GM23338 (cell line): Measurements from ENCODE around the gene CCDC92. TPM values are rescaled to one million over a fixed set of nuclear protein-coding genes. Genes with fewer than 3 reads are reported as not detected.
A peak's percentile ranks its signal among the peaks of the same experiment; 100 is the strongest.

ENCODE experiments used
- ATAC-seq: fragments of 200-7000 bp; cut with Tn5 transposase; 3 replicates; pipeline ENCODE4 v1.9.1; 2020
- DNase-seq: peaks from one replicate; pipeline ENCODE4 v3.0.0-alpha.2; 2015; ENCODE audit warnings: low spot score
- H2AFZ ChIP-seq: fragments of 200-600 bp; sonication (generic); 2 replicates; pipeline ENCODE4 v1.8.0; 2016; ENCODE audit warnings: antibody characterized with exemption, mild to moderate bottlenecking, moderate library complexity
- H3F3A ChIP-seq: fragments of 200-600 bp; sonication (generic); replicated peaks from 2 replicates; pipeline ENCODE4 v1.8.0; 2017; ENCODE audit warnings: antibody characterized with exemption, mixed run types, low read depth
- H3K27ac ChIP-seq: fragments of 200-600 bp; sonication (generic); 2 replicates; pipeline ENCODE4 v1.6.1; 2016; ENCODE audit warnings: low read depth
- H3K27me3 ChIP-seq: fragments of 200-600 bp; sonication (generic); 2 replicates; pipeline ENCODE4 v1.8.0; 2016; ENCODE audit warnings: mild to moderate bottlenecking, mixed run types, moderate library complexity; ENCODE audit not compliant: insufficient read depth
- H3K36me3 ChIP-seq: fragments of 200-600 bp; sonication (generic); 2 replicates; pipeline ENCODE4 v1.8.0; 2016; ENCODE audit warnings: mild to moderate bottlenecking; ENCODE audit not compliant: insufficient read depth
- H3K4me1 ChIP-seq: fragments of 200-600 bp; sonication (generic); 2 replicates; pipeline ENCODE4 v1.8.0; 2016; ENCODE audit warnings: mild to moderate bottlenecking, moderate library complexity; ENCODE audit not compliant: insufficient read depth
- H3K4me2 ChIP-seq: fragments of 200-600 bp; sonication (generic); 2 replicates; pipeline ENCODE4 v1.7.1; 2017; ENCODE audit warnings: mixed run types
- H3K4me3 ChIP-seq: fragments of 200-600 bp; sonication (generic); 2 replicates; pipeline ENCODE4 v1.6.1; 2016; ENCODE audit warnings: mixed run types
- H3K79me2 ChIP-seq: fragments of 200-600 bp; sonication (generic); replicated peaks from 2 replicates; pipeline ENCODE4 v1.8.0; 2017; ENCODE audit warnings: mild to moderate bottlenecking; ENCODE audit not compliant: insufficient read depth
- H3K9me2 ChIP-seq: fragments of 200-600 bp; sonication (generic); 2 replicates; pipeline ENCODE4 v1.8.0; 2017; ENCODE audit not compliant: insufficient read depth
- H4K20me1 ChIP-seq: fragments of 200-600 bp; sonication (generic); replicated peaks from 2 replicates; pipeline ENCODE4 v1.8.0; 2017; ENCODE audit warnings: mild to moderate bottlenecking; ENCODE audit not compliant: insufficient read depth
- H3K27ac Mint-ChIP-seq: 2 replicates; pipeline ENCODE4 v1.8.0; 2020; ENCODE audit warnings: inconsistent platforms, mild to moderate bottlenecking, moderate library complexity, mixed read lengths
- H3K27me3 Mint-ChIP-seq: 3 replicates; pipeline ENCODE4 v1.8.0; 2022; ENCODE audit warnings: low read depth, mild to moderate bottlenecking, moderate library complexity, mixed read lengths, inconsistent platforms; ENCODE audit not compliant: insufficient read depth, poor library complexity
- H3K36me3 Mint-ChIP-seq: 3 replicates; pipeline ENCODE4 v1.8.0; 2021; ENCODE audit warnings: low read depth, mild to moderate bottlenecking, inconsistent platforms, moderate library complexity, mixed read lengths
- H3K4me1 Mint-ChIP-seq: 3 replicates; pipeline ENCODE4 v1.8.0; 2020; ENCODE audit warnings: mild to moderate bottlenecking, inconsistent platforms, mixed read lengths
- H3K4me3 Mint-ChIP-seq: 3 replicates; pipeline ENCODE4 v1.8.0; 2021; ENCODE audit warnings: moderate library complexity, mild to moderate bottlenecking, inconsistent platforms, mixed read lengths
- H3K9me3 Mint-ChIP-seq: 3 replicates; pipeline ENCODE4 v1.8.0; 2020; ENCODE audit warnings: moderate library complexity, mild to moderate bottlenecking, inconsistent platforms, mixed read lengths
- CREB1 ChIP-seq: fragments of 250-450 bp; sonication (Bioruptor Pico); IDR thresholded peaks from 2 replicates; pipeline ENCODE4 v1.5.0; 2020; ENCODE audit warnings: low read depth, mild to moderate bottlenecking, moderate library complexity
- ETS1 ChIP-seq: IDR thresholded peaks from 2 replicates; pipeline ENCODE4 v1.6.1; 2016; ENCODE audit warnings: antibody characterized with exemption
- EZH2phosphoT487 ChIP-seq: fragments of 200-600 bp; sonication (generic); IDR thresholded peaks from one replicate; pipeline ENCODE4 v1.8.1; 2018; ENCODE audit warnings: antibody characterized with exemption; ENCODE audit not compliant: unreplicated experiment
- JUNB ChIP-seq: IDR thresholded peaks from one replicate; pipeline ENCODE4 v1.6.1; 2016; ENCODE audit warnings: antibody characterized with exemption; ENCODE audit not compliant: unreplicated experiment
- ZNF114 ChIP-seq: fragments of 250-450 bp; sonication (Bioruptor Pico); IDR thresholded peaks from 2 replicates; pipeline ENCODE4 v1.5.0; 2020; ENCODE audit warnings: mild to moderate bottlenecking, moderate library complexity
- ZNF331 ChIP-seq: fragments of 250-450 bp; sonication (Bioruptor Pico); IDR thresholded peaks from 2 replicates; pipeline ENCODE4 v1.5.0; 2020; ENCODE audit warnings: low read depth, mild to moderate bottlenecking, moderate library complexity
- polyA plus RNA-seq: library from polyadenylated mRNA; unstranded; fragments of >200 nt; fragmentation: Nextera tagmentation; extraction: Ambion mirVana; gene quantifications from 2 replicates; pipeline ENCODE4 v1.2.1, GENCODE V29; 2016
- total RNA-seq: library from RNA; depleted of rRNA; stranded (reverse); fragments of >200 nt; shearing (Covaris generic); gene quantifications from 2 replicates; pipeline ENCODE4 v1.2.3, GENCODE V29; 2014
- TF ChIP-seq, protein P1 (sequence below), 2 experiments: fragments of 200-600 bp in 1 of 2; sonication (generic) in 1 of 2; conservative IDR thresholded peaks; 2 replicates each; pipeline versions ENCODE4 v1.5.1 to v1.6.1; 2016 to 2017; ENCODE audit warnings: antibody characterized with exemption in 2 of 2, low read depth in 2 of 2, mild to moderate bottlenecking in 2 of 2, moderate library complexity in 1 of 2
- TF ChIP-seq, protein P2 (sequence below): fragments of 250-450 bp; sonication (Bioruptor Pico); IDR thresholded peaks from 2 replicates; pipeline ENCODE4 v1.5.0; 2020; ENCODE audit warnings: mild to moderate bottlenecking, moderate library complexity

Gene CCDC92
- total and polyA plus RNA-seq, 2 experiments from 2014 or later, result 0.08 to 0.31 TPM

- Mint-ChIP-seq H3K27me3 (peaks cover 7% of the 10 kb centered on the region), H3K36me3 (no peaks in the 10 kb centered on the region), H3K9me3 (no peaks in the 10 kb centered on the region; the same call in 2 of the 3 replicates), H3K4me1 (peaks cover 13% of the 10 kb centered on the region), H3K27ac (no peak overlapping the region), H3K4me3 (no peak overlapping the region)
- Histone ChIP-seq H2AFZ (peak overlapping the region; percentile 38; the same call in 1 of the 2 replicates), H3K9me2 (no peaks in the 10 kb centered on the region), H3K79me2 (no peaks in the 10 kb centered on the region), H3K27ac (no peak overlapping the region), H4K20me1 (no peaks in the 10 kb centered on the region), H3K4me1 (no peaks in the 10 kb centered on the region), H3K27me3 (no peaks in the 10 kb centered on the region), H3K4me3 (no peak overlapping the region), H3K4me2 (no peak overlapping the region), H3F3A (no peaks in the 10 kb centered on the region), H3K36me3 (no peaks in the 10 kb centered on the region)
- DNase-seq (no peak), ATAC-seq (no peak)
- TF ChIP-seq JUNB, result no peak
- TF ChIP-seq, protein P1, sequence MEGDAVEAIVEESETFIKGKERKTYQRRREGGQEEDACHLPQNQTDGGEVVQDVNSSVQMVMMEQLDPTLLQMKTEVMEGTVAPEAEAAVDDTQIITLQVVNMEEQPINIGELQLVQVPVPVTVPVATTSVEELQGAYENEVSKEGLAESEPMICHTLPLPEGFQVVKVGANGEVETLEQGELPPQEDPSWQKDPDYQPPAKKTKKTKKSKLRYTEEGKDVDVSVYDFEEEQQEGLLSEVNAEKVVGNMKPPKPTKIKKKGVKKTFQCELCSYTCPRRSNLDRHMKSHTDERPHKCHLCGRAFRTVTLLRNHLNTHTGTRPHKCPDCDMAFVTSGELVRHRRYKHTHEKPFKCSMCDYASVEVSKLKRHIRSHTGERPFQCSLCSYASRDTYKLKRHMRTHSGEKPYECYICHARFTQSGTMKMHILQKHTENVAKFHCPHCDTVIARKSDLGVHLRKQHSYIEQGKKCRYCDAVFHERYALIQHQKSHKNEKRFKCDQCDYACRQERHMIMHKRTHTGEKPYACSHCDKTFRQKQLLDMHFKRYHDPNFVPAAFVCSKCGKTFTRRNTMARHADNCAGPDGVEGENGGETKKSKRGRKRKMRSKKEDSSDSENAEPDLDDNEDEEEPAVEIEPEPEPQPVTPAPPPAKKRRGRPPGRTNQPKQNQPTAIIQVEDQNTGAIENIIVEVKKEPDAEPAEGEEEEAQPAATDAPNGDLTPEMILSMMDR (conservative IDR thresholded peaks at IDR 0.05; ENCODE audit: low read depth in 2 of 2), result no peak
Measured at GRCh38 chr12:123889848-123890535, 82.6 kb downstream of the CCDC92 start.

- Mint-ChIP-seq H3K4me3 (no peak overlapping the region), H3K27me3 (peaks cover 7% of the 10 kb centered on the region), H3K9me3 (no peaks in the 10 kb centered on the region), H3K27ac (no peak overlapping the region), H3K4me1 (peaks cover 13% of the 10 kb centered on the region), H3K36me3 (no peaks in the 10 kb centered on the region)
- DNase-seq (no peak), ATAC-seq (no peak)
- H3K36me3 ChIP-seq, result no peaks in the 10 kb centered on the region
- no peaks in the 10 kb centered on the region for H3F3A ChIP-seq
- H3K27ac ChIP-seq, result no peak overlapping the region
- H3K4me2 ChIP-seq, result no peak overlapping the region
- H3K9me2 ChIP-seq, result no peaks in the 10 kb centered on the region
- H3K4me3 ChIP-seq, result no peak overlapping the region
- no peaks in the 10 kb centered on the region for H3K79me2 ChIP-seq
- H3K27me3 ChIP-seq, result no peaks in the 10 kb centered on the region
- H2AFZ ChIP-seq, result no peak overlapping the region; the same call in 1 of the 2 replicates
- no peaks in the 10 kb centered on the region for H4K20me1 ChIP-seq
- no peaks in the 10 kb centered on the region for H3K4me1 ChIP-seq
- TF ChIP-seq ETS1, result no peak
- TF ChIP-seq JUNB, result no peak
- TF ChIP-seq CREB1 (CRISPR knock-in tag), result no peak
- no peak for TF ChIP-seq ZNF114 (CRISPR knock-in tag)
- TF ChIP-seq ZNF331 (CRISPR knock-in tag), result no peak
- TF ChIP-seq, protein P1 (conservative IDR thresholded peaks at IDR 0.05; ENCODE audit: low read depth in 2 of 2), result no peak
- TF ChIP-seq, protein P2, sequence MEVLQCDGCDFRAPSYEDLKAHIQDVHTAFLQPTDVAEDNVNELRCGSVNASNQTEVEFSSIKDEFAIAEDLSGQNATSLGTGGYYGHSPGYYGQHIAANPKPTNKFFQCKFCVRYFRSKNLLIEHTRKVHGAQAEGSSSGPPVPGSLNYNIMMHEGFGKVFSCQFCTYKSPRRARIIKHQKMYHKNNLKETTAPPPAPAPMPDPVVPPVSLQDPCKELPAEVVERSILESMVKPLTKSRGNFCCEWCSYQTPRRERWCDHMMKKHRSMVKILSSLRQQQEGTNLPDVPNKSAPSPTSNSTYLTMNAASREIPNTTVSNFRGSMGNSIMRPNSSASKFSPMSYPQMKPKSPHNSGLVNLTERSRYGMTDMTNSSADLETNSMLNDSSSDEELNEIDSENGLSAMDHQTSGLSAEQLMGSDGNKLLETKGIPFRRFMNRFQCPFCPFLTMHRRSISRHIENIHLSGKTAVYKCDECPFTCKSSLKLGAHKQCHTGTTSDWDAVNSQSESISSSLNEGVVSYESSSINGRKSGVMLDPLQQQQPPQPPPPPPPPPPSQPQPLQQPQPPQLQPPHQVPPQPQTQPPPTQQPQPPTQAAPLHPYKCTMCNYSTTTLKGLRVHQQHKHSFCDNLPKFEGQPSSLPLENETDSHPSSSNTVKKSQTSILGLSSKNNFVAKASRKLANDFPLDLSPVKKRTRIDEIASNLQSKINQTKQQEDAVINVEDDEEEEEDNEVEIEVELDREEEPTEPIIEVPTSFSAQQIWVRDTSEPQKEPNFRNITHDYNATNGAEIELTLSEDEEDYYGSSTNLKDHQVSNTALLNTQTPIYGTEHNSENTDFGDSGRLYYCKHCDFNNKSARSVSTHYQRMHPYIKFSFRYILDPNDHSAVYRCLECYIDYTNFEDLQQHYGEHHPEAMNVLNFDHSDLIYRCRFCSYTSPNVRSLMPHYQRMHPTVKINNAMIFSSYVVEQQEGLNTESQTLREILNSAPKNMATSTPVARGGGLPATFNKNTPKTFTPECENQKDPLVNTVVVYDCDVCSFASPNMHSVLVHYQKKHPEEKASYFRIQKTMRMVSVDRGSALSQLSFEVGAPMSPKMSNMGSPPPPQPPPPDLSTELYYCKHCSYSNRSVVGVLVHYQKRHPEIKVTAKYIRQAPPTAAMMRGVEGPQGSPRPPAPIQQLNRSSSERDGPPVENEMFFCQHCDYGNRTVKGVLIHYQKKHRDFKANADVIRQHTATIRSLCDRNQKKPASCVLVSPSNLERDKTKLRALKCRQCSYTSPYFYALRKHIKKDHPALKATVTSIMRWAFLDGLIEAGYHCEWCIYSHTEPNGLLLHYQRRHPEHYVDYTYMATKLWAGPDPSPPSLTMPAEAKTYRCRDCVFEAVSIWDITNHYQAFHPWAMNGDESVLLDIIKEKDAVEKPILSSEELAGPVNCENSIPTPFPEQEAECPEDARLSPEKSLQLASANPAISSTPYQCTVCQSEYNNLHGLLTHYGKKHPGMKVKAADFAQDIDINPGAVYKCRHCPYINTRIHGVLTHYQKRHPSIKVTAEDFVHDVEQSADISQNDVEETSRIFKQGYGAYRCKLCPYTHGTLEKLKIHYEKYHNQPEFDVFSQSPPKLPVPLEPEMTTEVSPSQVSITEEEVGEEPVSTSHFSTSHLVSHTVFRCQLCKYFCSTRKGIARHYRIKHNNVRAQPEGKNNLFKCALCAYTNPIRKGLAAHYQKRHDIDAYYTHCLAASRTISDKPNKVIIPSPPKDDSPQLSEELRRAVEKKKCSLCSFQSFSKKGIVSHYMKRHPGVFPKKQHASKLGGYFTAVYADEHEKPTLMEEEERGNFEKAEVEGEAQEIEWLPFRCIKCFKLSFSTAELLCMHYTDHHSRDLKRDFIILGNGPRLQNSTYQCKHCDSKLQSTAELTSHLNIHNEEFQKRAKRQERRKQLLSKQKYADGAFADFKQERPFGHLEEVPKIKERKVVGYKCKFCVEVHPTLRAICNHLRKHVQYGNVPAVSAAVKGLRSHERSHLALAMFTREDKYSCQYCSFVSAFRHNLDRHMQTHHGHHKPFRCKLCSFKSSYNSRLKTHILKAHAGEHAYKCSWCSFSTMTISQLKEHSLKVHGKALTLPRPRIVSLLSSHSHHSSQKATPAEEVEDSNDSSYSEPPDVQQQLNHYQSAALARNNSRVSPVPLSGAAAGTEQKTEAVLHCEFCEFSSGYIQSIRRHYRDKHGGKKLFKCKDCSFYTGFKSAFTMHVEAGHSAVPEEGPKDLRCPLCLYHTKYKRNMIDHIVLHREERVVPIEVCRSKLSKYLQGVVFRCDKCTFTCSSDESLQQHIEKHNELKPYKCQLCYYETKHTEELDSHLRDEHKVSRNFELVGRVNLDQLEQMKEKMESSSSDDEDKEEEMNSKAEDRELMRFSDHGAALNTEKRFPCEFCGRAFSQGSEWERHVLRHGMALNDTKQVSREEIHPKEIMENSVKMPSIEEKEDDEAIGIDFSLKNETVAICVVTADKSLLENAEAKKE (CRISPR knock-in tag), result no peak
- TF ChIP-seq EZH2phosphoT487, result no peak
Measured at GRCh38 chr12:123888989-123889388, 83.6 kb downstream of the CCDC92 start.
